Fibroblast of peridontal ligament (primary cell): Measurements from ENCODE around the gene CCND2.

Experiments used
- DNase-seq: peaks from one replicate; pipeline ENCODE4 v3.0.0-alpha.2; 2010; ENCODE audit errors: extremely low read depth

Gene CCND2

GRCh38 chr12:4276524-4277204 lies 3.1 kb downstream of the CCND2 start:
- peak; percentile 84 for DNase-seq

- no peak for DNase-seq
Measured at GRCh38 chr12:4277205-4277543, 3.6 kb downstream of the CCND2 start.

- no peak for DNase-seq
Measured at GRCh38 chr12:4277857-4278256, 4.3 kb downstream of the CCND2 start.

GRCh38 chr12:4278329-4279197 lies 5.0 kb downstream of the CCND2 start:
- no peak for DNase-seq

GRCh38 chr12:4279198-4279690 lies 5.7 kb downstream of the CCND2 start:
- DNase-seq = no peak

- DNase-seq = no peak
Measured at GRCh38 chr12:4280351-4281163, 7.0 kb downstream of the CCND2 start.

- DNase-seq = no peak
Measured at GRCh38 chr12:4281173-4281654, 7.7 kb downstream of the CCND2 start.

- DNase-seq = no peak
Measured at GRCh38 chr12:4282103-4282891, 8.7 kb downstream of the CCND2 start.

GRCh38 chr12:4282892-4283511 lies 9.4 kb downstream of the CCND2 start:
- no peak for DNase-seq

GRCh38 chr12:4283512-4284255 lies 10.1 kb downstream of the CCND2 start:
- no peak for DNase-seq

GRCh38 chr12:4284306-4284705 lies 10.7 kb downstream of the CCND2 start:
- no peak for DNase-seq

- no peak for DNase-seq
Measured at GRCh38 chr12:4285070-4285469, 11.5 kb downstream of the CCND2 start.

- no peak for DNase-seq
Measured at GRCh38 chr12:4286228-4286627, 12.7 kb downstream of the CCND2 start.

GRCh38 chr12:4286771-4287317 lies 13.3 kb downstream of the CCND2 start:
- no peak for DNase-seq

GRCh38 chr12:4287325-4288211 lies 14.0 kb downstream of the CCND2 start:
- no peak for DNase-seq

- DNase-seq = no peak
Measured at GRCh38 chr12:4288296-4289131, 15.0 kb downstream of the CCND2 start.

GRCh38 chr12:4289231-4289878 lies 15.8 kb downstream of the CCND2 start:
- DNase-seq = no peak
